Spinal cord (tissue), 10 donors: Measurements from ENCODE around the gene CCR8. TPM values are rescaled to one million over a fixed set of nuclear protein-coding genes. Genes with fewer than 3 reads are reported as not detected.
"Not testable (repeated sequence)": the region's sequence is repeated elsewhere in the genome, so short reads cannot be mapped to it uniquely, and the experiment has no call there.

ENCODE experiments used
- DNase-seq, 6 donors: peaks; one replicate each; pipeline versions ENCODE4 v3.0.0 to v3.0.0-alpha.2; 2013 to 2015; ENCODE audit warnings: low spot score in 6 of 6, low read depth in 4 of 6
- H3K27ac ChIP-seq: one replicate; pipeline ENCODE4 v1.5.1; 2013; ENCODE audit warnings: low read depth, low read length, control low read depth
- H3K27me3 ChIP-seq: one replicate; pipeline ENCODE4 v1.6.1; 2013; ENCODE audit warnings: low read length; ENCODE audit not compliant: control insufficient read depth, insufficient read depth
- H3K36me3 ChIP-seq: one replicate; pipeline ENCODE4 v1.6.1; 2013; ENCODE audit warnings: low read length; ENCODE audit not compliant: control insufficient read depth, insufficient read depth
- H3K4me1 ChIP-seq: one replicate; pipeline ENCODE4 v1.6.1; 2013; ENCODE audit warnings: low read length; ENCODE audit not compliant: control insufficient read depth, insufficient read depth
- H3K4me3 ChIP-seq: one replicate; pipeline ENCODE4 v1.5.1; 2013; ENCODE audit warnings: low read depth, low read length, control low read depth
- H3K9me3 ChIP-seq: one replicate; pipeline ENCODE4 v1.6.1; 2013; ENCODE audit warnings: low read length; ENCODE audit not compliant: control insufficient read depth, insufficient read depth
- WGBS: methylation state at CpG from one replicate; pipeline ENCODE4 v1.1.5; 2013; ENCODE audit warnings: missing lambda C conversion rate; ENCODE audit not compliant: insufficient coverage; 5-methylcytosine and 5-hydroxymethylcytosine counted together
- polyA plus RNA-seq, 2 donors: library from polyadenylated mRNA; unstranded; fragments of 120-200 nt; gene quantifications; one replicate each; pipeline ENCODE4 v1.2.1, GENCODE V29; 2013; ENCODE audit not compliant: insufficient read length in 2 of 2
- total RNA-seq, 2 donors: library from RNA; depleted of rRNA in 1 of 2; stranded (reverse); fragments of 120-200 nt in 1 of 2; fragments of >200 nt in 1 of 2; gene quantifications; one replicate each; pipeline versions ENCODE4 v1.2.3 to v1.2.4, GENCODE V29; 2013 to 2014
- donor health status: healthy.

CCR8 gene
- total and polyA plus RNA-seq, 4 donors = not detected

DNA sequence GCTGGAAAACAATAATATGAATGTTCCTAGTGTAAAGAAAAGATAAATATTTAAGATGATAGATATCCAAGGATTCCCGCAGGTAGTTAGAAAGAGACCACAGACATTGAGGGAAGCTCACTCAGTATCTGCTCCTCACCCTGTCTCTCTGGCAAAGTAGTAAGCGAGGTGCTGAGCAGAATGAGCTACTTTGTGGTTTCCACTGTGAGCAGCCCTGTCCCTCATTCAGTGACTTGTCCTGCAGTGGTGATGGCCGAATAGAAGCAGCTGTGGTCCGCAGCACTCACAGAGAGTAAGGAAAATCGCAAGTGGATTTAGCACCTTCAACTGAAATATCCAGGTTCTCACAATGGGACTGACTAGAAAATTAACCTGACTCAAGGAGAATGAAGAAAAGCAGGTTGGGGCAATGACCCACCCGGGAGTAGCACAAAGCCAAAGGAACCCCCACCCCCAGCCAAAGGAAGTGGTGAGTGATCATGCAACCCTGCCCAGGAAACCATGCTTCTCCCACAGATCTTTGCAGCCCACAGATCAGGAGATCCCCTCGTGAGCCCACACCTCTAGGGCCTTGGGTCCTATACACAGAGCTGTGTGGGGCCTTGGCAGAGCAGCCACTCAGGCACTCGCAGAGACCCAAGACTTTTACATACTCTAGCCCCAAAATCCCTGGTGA is 31.9 kb downstream of the CCR8 start:
- DNase-seq = no peak
- H3K27ac ChIP-seq = no peak overlapping the region
- 94% methylated on average over 3 of the region's 8 CpGs for WGBS
- H3K36me3 ChIP-seq = no peaks in the 10 kb centered on the region
- H3K27me3 ChIP-seq = no peaks in the 10 kb centered on the region
- no peaks in the 10 kb centered on the region for H3K9me3 ChIP-seq
- no peaks in the 10 kb centered on the region for H3K4me1 ChIP-seq
- H3K4me3 ChIP-seq = no peak overlapping the region

DNA sequence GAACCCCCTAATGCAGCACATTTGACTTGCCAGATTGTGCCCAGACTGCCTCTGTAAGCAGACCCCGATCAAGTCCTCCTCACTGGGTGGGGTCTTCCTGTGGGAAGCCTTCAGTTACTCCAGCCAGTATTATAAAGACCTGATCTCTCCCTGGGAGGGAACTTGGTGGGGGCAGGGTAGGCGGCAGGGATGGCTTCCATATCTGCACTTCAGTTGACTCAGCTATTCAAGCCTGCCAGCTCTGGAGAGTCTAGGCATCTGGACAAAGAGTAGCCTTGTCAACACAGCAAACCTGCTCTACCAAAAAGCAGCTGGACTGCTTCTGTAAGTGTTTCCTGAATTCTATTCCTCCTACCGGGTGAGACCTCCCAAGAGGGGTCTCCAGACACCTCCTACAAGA is 32.7 kb downstream of the CCR8 start:
- no peak overlapping the region for H3K27ac ChIP-seq
- H3K36me3 ChIP-seq = no peaks in the 10 kb centered on the region
- no peak for DNase-seq
- H3K9me3 ChIP-seq = no peaks in the 10 kb centered on the region
- H3K27me3 ChIP-seq = no peaks in the 10 kb centered on the region
- no peak overlapping the region for H3K4me3 ChIP-seq
- 78% methylated on average over 2 of the region's 3 CpGs for WGBS
- no peaks in the 10 kb centered on the region for H3K4me1 ChIP-seq

DNA sequence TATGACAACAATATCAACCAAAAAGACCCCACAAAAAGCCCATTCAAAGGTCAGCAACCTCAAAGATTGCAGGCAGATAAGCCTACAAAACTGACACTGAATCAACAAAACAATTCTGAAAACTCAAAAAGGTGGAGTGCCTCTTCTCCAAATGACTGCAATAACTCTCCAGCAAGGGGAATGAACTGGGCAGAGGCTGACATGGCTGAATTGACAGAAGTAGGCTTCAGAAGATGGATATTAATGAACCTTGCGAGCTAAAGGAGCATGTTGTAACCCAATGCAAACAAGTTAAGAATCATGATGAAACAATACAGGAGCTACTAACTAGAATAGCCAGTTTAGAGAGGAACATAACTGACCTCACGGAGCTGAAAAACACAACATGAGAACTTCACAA is 33.3 kb downstream of the CCR8 start:
- Histone ChIP-seq H3K36me3 (no peaks in the 10 kb centered on the region), H3K9me3 (no peaks in the 10 kb centered on the region), H3K27me3 (no peaks in the 10 kb centered on the region), H3K4me3 (no peak overlapping the region), H3K27ac (no peak overlapping the region), H3K4me1 (no peaks in the 10 kb centered on the region)
- no peak for DNase-seq
- 83% methylated on average over 1 of the region's 2 CpGs for WGBS

DNA sequence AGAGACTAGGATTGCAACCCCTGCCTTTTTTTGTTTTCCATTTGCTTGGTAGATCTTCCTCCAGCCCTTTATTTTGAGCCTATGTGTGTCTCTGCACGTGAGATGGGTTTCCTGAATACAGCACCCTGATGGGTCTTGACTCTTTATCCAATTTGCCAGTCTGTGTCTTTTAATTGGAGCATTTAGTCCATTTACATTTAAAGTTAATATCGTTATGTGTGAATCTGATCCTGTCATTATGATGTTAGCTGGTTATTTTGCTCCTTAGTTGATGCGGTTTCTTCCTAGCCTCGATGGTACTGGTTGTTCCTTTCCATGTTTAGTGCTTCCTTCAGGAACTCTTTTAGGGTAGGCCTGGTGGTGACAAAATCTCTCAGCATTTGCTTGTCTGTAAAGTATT is 40.9 kb downstream of the CCR8 start:
- H3K9me3 ChIP-seq, H3K4me3 ChIP-seq, DNase-seq, H3K27ac ChIP-seq, H3K27me3 ChIP-seq, H3K36me3 ChIP-seq, H3K4me1 ChIP-seq: not testable (repeated sequence)
- no CpG with 5 or more reads among the region's 4 CpGs for WGBS

DNA sequence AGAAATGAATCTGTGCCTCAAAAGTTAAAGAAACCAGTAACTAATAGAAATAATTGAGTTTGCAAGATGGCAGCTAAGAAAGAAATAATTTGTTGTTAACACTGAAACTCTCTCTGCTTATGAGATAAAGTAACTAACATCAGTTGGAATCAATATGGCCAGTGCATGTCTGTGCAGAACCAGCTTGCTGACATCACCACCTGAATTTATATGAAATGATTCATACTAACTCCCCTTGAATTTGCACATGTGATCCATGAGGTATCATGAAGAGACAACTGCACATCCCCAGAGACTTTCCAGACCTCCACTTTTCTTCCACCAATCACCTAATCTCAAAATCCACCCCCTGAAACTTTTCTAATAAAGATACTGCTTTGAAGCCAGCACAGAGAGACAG is 43.3 kb downstream of the CCR8 start:
- no peak overlapping the region for H3K27ac ChIP-seq
- no peak overlapping the region for H3K4me3 ChIP-seq
- no peaks in the 10 kb centered on the region for H3K9me3 ChIP-seq
- DNase-seq = no peak
- H3K27me3 ChIP-seq = no peaks in the 10 kb centered on the region
- H3K4me1 ChIP-seq = no peaks in the 10 kb centered on the region
- H3K36me3 ChIP-seq = no peaks in the 10 kb centered on the region

DNA sequence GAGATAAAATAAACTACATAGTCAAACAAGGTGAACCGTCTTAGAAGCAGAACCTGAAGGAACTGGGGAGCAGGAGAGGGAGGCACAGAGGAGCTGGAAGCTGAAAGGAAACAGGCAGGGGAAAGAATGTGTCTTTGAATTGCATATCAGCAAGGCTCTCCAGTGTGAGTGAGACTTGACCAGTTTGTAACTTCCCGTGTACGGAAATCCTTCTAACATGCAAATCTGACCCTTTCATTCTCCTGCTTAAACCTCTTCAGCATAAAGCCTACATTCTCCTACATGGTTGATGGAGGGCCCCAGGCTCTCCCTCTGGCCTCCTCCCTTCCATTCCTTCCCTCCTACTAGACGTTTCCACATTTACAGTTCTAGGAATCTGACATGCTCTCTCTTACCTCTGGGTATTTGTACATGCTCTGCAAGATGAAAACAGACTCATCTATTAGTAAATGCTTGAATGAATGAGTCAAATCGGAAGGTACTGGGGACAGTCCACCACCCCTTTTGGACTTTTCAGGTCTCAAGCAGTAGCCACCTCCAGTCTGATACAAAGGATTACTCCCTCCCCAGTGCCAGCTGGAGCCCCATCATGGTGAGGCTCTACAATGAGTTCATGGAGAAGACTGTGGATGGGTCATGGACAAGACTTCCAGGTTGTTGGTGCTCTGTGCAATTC is 47.6 kb downstream of the CCR8 start:
- Histone ChIP-seq H3K4me3 (no peak overlapping the region), H3K4me1 (no peaks in the 10 kb centered on the region), H3K9me3 (no peaks in the 10 kb centered on the region), H3K36me3 (no peaks in the 10 kb centered on the region), H3K27me3 (no peaks in the 10 kb centered on the region), H3K27ac (no peak overlapping the region)
- WGBS = 38% methylated on average over 3 of the region's 5 CpGs
- DNase-seq = no peak

DNA sequence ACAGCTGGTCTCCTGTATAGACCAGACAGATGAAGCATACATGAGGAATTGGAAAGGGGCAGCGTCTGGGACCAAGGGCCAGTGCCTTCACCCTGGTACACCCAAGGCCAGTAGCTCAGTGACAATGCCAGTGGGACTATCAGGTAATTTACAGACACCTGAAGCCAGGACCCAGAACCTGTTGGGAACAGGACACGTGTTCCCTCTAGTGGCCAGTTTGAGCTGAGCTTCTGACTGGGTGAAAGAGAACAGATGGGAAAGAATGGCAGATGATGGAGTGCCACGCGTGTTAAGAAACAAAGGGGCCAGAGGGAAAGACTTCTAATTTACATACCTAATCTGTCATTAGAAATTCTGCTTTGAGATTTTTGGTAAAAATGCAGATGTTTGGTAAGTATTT is 48.6 kb downstream of the CCR8 start:
- 17% methylated on average over 2 of the region's 4 CpGs for WGBS
- no peaks in the 10 kb centered on the region for H3K27me3 ChIP-seq
- H3K4me1 ChIP-seq = peaks cover 3% of the 10 kb centered on the region
- H3K27ac ChIP-seq = no peak overlapping the region
- peak in 4 of 6 donors; percentile 4 to 63 (median 24) for DNase-seq
- H3K9me3 ChIP-seq = no peaks in the 10 kb centered on the region
- no peaks in the 10 kb centered on the region for H3K36me3 ChIP-seq
- no peak overlapping the region for H3K4me3 ChIP-seq

DNA sequence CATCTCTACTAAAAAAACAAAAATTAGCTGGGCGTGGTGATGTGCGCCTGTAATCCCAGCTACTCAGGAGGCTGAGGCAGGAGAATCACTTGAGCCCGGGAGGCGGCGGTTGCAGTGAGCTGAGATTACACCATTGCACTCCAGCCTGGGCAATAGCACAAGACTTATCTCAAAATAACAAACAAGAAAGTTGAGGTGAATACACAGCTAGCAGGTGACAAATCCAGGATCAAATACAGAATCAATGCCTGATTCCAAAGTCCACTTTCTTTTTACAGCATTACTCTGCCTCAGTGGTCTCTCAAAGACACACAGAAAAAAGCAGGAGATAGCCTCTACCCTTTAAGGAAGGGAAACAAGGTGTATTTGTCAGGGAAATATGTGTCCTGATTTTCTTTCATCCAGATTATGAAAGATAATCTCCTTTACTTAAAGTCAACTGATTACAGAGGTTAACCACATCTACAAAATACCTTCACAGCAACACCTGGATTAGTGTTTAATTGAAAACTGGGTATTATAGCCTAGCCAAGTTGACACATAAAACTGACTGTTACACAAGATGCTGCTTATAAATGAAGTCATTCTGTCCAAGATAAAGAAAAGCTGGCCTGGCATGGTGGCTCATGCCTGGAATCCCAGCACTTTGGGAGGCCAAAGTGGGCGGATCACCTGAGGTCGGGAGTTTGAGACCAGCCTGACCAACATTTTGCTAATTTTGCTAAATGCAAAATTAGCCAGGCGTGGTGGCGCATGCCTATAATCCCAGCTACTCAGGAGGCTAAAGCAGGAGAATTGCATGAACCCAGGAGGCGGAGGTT is 49.7 kb downstream of the CCR8 start:
- H3K4me1 ChIP-seq = peaks cover 8% of the 10 kb centered on the region
- no peaks in the 10 kb centered on the region for H3K9me3 ChIP-seq
- DNase-seq = no peak
- H3K27ac ChIP-seq = no peak overlapping the region
- H3K4me3 ChIP-seq = no peak overlapping the region
- H3K36me3 ChIP-seq = no peaks in the 10 kb centered on the region
- H3K27me3 ChIP-seq = no peaks in the 10 kb centered on the region
- WGBS = 100% methylated on average over 4 of the region's 10 CpGs

DNA sequence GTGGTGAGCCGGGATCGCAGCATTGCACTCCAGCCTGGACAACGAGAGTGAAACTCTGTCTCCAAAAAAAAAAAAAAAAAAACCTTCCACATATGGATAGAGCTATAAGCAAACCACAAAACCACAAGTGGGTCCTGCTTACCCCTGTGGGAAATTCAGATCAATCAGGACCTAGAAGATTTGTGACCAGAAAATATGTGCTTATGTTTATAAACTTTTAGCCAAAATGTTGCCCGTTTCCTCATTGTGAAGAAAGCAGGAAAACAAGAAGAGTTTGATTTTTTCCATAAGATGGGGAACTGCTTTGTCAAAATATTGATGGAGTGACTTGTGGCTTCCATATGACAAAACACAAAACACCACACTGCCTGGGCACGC is 50.3 kb downstream of the CCR8 start:
- H3K9me3 ChIP-seq = no peaks in the 10 kb centered on the region
- peaks cover 13% of the 10 kb centered on the region for H3K4me1 ChIP-seq
- H3K27me3 ChIP-seq = no peaks in the 10 kb centered on the region
- no peaks in the 10 kb centered on the region for H3K36me3 ChIP-seq
- DNase-seq = no peak
- H3K4me3 ChIP-seq = no peak overlapping the region
- no peak overlapping the region for H3K27ac ChIP-seq
- no CpG with 5 or more reads among the region's 5 CpGs for WGBS
